ENCODE data around the gene LMX1B. TPM values are rescaled to one million over a fixed set of nuclear protein-coding genes. Genes with fewer than 3 reads are reported as not detected.
"Not testable (repeated sequence)": the region's sequence is repeated elsewhere in the genome, so short reads cannot be mapped to it uniquely, and the experiment has no call there.

The LMX1B gene
- not detected for total RNA-seq

- Mint-ChIP-seq H3K36me3 (ENCODE audit: insufficient read depth in 2 of 2) (no peaks in the 10 kb centered on the region), H3K27ac (peak within 1 kb of the TSS; percentile 42), H3K4me1 (ENCODE audit: low read depth) (peaks cover 23% of the 10 kb centered on the region), H3K4me3 (peak within 1 kb of the TSS; percentile 69 to 74), H3K27me3 (ENCODE audit: low read depth) (peaks cover 76% of the 10 kb centered on the region), H3K9me3 (no peaks in the 10 kb centered on the region)
- no peak for DNase-seq
- no peak for ATAC-seq (replicated peaks in 1 of 2)
Measured at GRCh38 chr9:126613651-126614050, at the start of gene LMX1B. Gene LMX1B, plus strand, starts transcription at chr9:126613928. Its CDS starts 522 bp downstream, at chr9:126614450.

DNA sequence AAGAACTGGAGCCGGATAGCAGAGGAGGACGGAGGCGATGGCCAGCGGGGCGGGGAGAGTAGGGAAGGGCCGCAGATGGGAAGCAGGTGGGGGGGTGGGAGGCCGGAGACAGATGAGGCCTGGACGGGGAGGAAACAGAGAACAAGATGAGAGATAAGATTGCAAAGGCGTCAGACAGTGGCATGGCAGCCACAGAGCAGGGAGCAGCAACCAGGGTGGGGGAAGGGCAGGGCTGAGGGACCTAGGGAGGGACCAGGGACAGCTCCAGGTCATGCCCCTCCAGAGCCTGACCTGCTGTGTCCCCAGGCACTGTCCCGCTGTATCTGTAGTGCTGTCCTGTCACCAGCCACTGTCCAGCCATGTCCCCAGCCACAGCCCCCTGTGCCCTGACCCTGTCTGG lies 49.6 kb upstream of the LMX1B start:
- no peak for ATAC-seq (replicated peaks in 1 of 2)
- Mint-ChIP-seq H3K4me3 (no peak overlapping the region), H3K36me3 (ENCODE audit: insufficient read depth in 2 of 2) (no peaks in the 10 kb centered on the region), H3K9me3 (no peaks in the 10 kb centered on the region), H3K4me1 (ENCODE audit: low read depth) (no peaks in the 10 kb centered on the region), H3K27ac (no peak overlapping the region), H3K27me3 (ENCODE audit: low read depth) (peaks cover 44% of the 10 kb centered on the region)
- no peak for DNase-seq

- H3K9me3 Mint-ChIP-seq: no peaks in the 10 kb centered on the region
- H3K27ac Mint-ChIP-seq: no peak overlapping the region
- H3K4me3 Mint-ChIP-seq: no peak overlapping the region
- H3K27me3 Mint-ChIP-seq (ENCODE audit: low read depth): peaks cover 39% of the 10 kb centered on the region
- DNase-seq: no peak
- no peaks in the 10 kb centered on the region for H3K4me1 Mint-ChIP-seq (ENCODE audit: low read depth)
- no peaks in the 10 kb centered on the region for H3K36me3 Mint-ChIP-seq (ENCODE audit: insufficient read depth in 2 of 2)
- ATAC-seq (replicated peaks in 1 of 2): no peak
Measured at GRCh38 chr9:126564716-126565115, 49.0 kb upstream of the LMX1B start.

- no peaks in the 10 kb centered on the region for H3K4me1 Mint-ChIP-seq (ENCODE audit: low read depth)
- peaks cover 30% of the 10 kb centered on the region for H3K27me3 Mint-ChIP-seq (ENCODE audit: low read depth)
- ATAC-seq (replicated peaks in 1 of 2): no peak
- H3K4me3 Mint-ChIP-seq: no peak overlapping the region
- no peak overlapping the region for H3K27ac Mint-ChIP-seq
- DNase-seq: no peak
- no peaks in the 10 kb centered on the region for H3K36me3 Mint-ChIP-seq (ENCODE audit: insufficient read depth in 2 of 2)
- no peaks in the 10 kb centered on the region for H3K9me3 Mint-ChIP-seq
Measured at GRCh38 chr9:126565336-126566128, 48.2 kb upstream of the LMX1B start.

- no peak for ATAC-seq (replicated peaks in 1 of 2)
- H3K27me3 Mint-ChIP-seq (ENCODE audit: low read depth): peaks cover 17% of the 10 kb centered on the region
- H3K27ac Mint-ChIP-seq: no peak overlapping the region
- no peaks in the 10 kb centered on the region for H3K9me3 Mint-ChIP-seq
- no peak overlapping the region for H3K4me3 Mint-ChIP-seq
- no peaks in the 10 kb centered on the region for H3K36me3 Mint-ChIP-seq (ENCODE audit: insufficient read depth in 2 of 2)
- no peak for DNase-seq
- H3K4me1 Mint-ChIP-seq (ENCODE audit: low read depth): no peaks in the 10 kb centered on the region
Measured at GRCh38 chr9:126569036-126569435, 44.7 kb upstream of the LMX1B start.

DNA sequence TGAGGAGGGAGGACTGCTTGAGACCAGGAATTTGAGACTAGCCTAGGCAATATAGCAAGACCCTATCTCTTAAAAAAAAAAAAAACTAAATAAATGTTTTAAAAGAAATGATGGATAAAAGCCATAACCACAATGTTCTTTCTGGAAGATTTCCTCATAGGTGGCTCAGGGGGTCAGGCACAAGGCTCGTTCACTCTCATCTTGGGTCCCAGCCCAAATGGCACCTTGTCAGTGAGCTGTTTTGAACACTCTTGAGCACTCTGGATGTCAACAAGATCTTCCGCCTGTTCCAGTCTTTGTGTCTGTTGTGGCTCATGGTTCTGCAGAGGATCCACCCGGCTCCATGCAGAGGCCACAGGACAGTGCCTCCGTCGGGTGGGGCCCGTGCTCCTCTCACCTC lies 35.7 kb upstream of the LMX1B start:
- Mint-ChIP-seq H3K9me3 (no peaks in the 10 kb centered on the region), H3K4me1 (ENCODE audit: low read depth) (no peaks in the 10 kb centered on the region), H3K27me3 (ENCODE audit: low read depth) (peaks cover 15% of the 10 kb centered on the region), H3K36me3 (ENCODE audit: insufficient read depth in 2 of 2) (no peaks in the 10 kb centered on the region), H3K27ac (no peak overlapping the region), H3K4me3 (no peak overlapping the region)
- ATAC-seq (replicated peaks in 1 of 2) (no peak), DNase-seq (no peak)

DNA sequence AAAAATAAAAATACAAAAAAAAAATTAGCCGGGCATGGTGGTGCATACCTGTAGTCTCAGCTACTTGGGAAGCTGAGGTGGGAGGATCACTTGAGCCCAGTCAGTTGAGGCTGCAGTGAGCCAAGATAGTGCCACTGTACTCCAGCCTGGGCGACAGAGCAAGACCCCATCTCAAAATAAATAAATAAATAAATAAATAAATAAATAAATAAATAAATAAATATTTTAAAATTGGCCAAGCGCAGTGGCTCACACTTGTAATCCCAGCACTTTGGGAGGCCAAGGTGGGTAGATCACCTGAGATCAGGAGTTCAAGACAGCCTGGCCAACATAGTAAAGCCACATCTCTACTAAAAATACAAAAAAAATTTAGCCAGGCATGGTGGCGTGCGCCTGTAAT lies 33.4 kb upstream of the LMX1B start:
- peaks cover 31% of the 10 kb centered on the region for H3K27me3 Mint-ChIP-seq (ENCODE audit: low read depth)
- not testable (repeated sequence) for ATAC-seq (replicated peaks in 1 of 2); DNase-seq; H3K27ac Mint-ChIP-seq; H3K36me3 Mint-ChIP-seq (ENCODE audit: insufficient read depth in 2 of 2); H3K4me3 Mint-ChIP-seq; H3K4me1 Mint-ChIP-seq (ENCODE audit: low read depth); H3K9me3 Mint-ChIP-seq

GRCh38 chr9:126581893-126582292 lies 31.8 kb upstream of the LMX1B start:
- Mint-ChIP-seq H3K27ac (no peak overlapping the region), H3K36me3 (ENCODE audit: insufficient read depth in 2 of 2) (no peaks in the 10 kb centered on the region), H3K4me3 (no peak overlapping the region), H3K9me3 (no peaks in the 10 kb centered on the region), H3K27me3 (ENCODE audit: low read depth) (peaks cover 47% of the 10 kb centered on the region), H3K4me1 (ENCODE audit: low read depth) (no peaks in the 10 kb centered on the region)
- DNase-seq: no peak
- ATAC-seq (replicated peaks in 1 of 2): no peak

- Mint-ChIP-seq H3K36me3 (ENCODE audit: insufficient read depth in 2 of 2) (no peaks in the 10 kb centered on the region), H3K27me3 (ENCODE audit: low read depth) (peaks cover 44% of the 10 kb centered on the region), H3K4me3 (no peak overlapping the region), H3K27ac (no peak overlapping the region), H3K4me1 (ENCODE audit: low read depth) (no peaks in the 10 kb centered on the region), H3K9me3 (no peaks in the 10 kb centered on the region)
- ATAC-seq (replicated peaks in 1 of 2) (no peak), DNase-seq (no peak)
Measured at GRCh38 chr9:126582427-126582826, 31.3 kb upstream of the LMX1B start.

DNA sequence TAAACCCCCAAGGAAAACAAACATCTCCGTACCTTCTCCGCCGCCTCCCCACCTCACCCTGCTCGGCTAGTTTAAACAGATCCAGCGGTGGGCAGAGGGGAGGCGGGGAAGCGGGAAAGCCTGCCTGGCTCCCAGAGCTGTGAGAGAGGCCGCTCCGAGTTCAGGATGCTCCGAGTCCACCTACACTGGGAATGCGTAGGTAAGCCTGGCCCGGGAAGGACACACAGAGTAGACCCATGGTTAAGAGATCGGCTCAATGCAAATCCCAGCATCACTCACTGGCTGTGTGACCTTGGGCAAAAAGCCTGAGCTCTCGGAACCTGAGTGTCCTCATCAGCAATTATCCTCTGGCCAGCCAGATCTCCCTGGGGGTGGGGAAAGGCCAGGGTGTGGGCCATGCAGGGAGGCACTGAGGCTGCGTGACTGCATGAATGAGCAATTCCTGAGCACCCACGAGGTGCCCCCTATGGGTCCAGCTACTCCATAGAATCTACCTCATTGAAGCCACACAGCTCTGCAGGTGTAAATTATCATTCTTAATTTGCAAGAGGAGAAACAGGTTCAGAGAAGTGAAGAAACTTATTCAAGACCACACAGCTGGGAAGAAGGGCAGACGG lies 30.5 kb upstream of the LMX1B start:
- H3K27ac Mint-ChIP-seq: no peak overlapping the region
- DNase-seq (no peak), ATAC-seq (replicated peaks in 1 of 2) (no peak)

DNA sequence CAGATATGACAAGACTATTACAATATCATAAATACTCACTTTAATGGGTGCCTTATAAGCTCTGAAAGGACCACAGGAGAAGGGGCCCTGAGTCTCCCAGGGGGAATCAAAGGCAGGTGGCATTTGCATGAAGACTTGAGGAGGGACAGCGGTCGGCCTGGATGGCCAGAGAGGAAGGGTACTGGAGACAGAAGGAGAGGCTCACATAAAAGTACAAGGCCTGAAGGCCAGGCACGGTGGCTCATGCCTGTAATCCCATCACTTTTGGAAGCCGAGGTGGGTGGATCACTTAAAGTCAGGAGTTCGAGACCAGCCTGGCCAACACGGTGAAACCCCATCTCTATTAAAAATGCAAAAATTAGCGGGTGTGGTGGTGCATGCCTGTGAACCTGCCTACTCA lies 29.1 kb upstream of the LMX1B start:
- Mint-ChIP-seq H3K9me3 (no peaks in the 10 kb centered on the region), H3K27me3 (ENCODE audit: low read depth) (peaks cover 52% of the 10 kb centered on the region), H3K4me3 (no peak overlapping the region), H3K36me3 (ENCODE audit: insufficient read depth in 2 of 2) (no peaks in the 10 kb centered on the region), H3K27ac (no peak overlapping the region), H3K4me1 (ENCODE audit: low read depth) (no peaks in the 10 kb centered on the region)
- DNase-seq (no peak), ATAC-seq (replicated peaks in 1 of 2) (no peak)

More for the DNA sequence above, 30.5 kb upstream of the LMX1B start:
- Mint-ChIP-seq H3K27me3 (ENCODE audit: low read depth) (peaks cover 42% of the 10 kb centered on the region), H3K9me3 (no peaks in the 10 kb centered on the region), H3K36me3 (ENCODE audit: insufficient read depth in 2 of 2) (no peaks in the 10 kb centered on the region), H3K4me1 (ENCODE audit: low read depth) (no peaks in the 10 kb centered on the region), H3K4me3 (no peak overlapping the region)

DNA sequence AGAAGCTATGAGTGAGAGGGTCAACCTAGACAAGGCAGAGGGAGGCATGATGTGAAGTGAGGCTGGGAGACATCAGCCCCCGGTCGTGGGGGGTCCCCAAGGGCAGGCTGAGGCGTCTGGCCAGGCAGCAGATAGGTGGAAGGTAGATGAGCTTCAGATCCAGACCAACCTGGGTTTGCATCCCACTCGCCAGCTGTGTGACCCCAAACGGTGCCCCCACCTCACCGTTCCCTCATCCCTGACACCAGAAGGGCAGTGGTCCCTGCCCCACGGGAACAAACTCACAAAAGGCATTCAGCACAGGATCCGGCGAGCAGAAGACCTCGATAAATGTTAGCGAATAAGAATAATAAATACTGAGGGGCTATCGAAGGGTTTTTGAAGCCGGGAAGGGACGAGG lies 27.5 kb upstream of the LMX1B start:
- Mint-ChIP-seq H3K9me3 (no peaks in the 10 kb centered on the region), H3K27me3 (ENCODE audit: low read depth) (peaks cover 58% of the 10 kb centered on the region), H3K4me1 (ENCODE audit: low read depth) (no peaks in the 10 kb centered on the region), H3K27ac (no peak overlapping the region), H3K36me3 (ENCODE audit: insufficient read depth in 2 of 2) (no peaks in the 10 kb centered on the region), H3K4me3 (no peak overlapping the region)
- no peak for ATAC-seq (replicated peaks in 1 of 2)
- DNase-seq: no peak

DNA sequence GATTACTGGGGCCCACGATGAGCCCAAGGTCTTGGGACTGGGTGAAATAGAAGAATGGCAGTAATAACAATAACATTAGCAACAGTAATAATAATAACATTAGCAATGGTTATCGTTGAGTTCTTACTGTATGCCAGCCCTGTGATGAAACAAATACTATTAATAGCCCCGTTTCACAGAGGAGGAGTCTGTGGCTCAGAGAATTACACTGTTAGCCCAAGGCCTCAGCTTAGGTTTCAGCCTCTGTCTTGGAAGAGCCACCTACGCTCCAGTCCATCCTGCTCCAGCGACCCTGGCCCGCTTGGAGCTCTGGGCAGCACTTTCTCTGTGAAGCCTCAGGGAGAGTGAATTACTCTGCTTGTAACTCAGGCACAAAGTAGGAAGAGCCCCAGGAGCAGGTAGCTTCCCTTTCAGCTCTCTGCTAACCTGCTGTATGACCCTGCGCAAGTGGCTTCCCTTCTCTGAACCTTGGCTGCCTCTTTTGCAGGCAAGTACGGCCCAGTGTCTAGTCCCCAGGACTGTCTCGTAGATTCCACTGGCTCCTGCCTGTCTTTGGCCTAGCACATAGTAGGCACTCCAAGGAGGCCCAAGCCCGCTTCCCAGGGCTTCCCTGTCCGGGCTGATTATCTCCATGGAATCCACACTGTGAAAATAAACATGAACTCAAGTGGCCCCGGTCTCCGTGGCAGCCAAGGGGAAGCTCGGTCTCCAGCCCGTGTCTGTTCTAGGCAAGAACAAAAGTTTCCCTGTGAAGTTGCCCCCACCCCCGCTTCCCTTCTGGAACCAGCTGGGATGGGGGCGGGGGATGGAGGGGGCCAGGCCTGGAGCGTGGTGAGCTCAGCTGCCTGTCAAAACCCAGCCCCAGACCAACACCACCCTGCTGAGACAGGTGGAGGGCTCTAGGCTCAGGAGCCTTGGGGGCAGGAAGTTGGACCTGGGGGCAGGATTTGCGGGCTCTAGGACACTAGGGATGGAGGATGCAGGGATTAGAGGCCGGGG lies 26.2 kb upstream of the LMX1B start:
- peaks cover 66% of the 10 kb centered on the region for H3K27me3 Mint-ChIP-seq (ENCODE audit: low read depth)
- ATAC-seq (replicated peaks in 1 of 2): no peak

More for the DNA sequence above, 26.2 kb upstream of the LMX1B start:
- H3K27ac Mint-ChIP-seq: no peak overlapping the region
- DNase-seq: no peak
- H3K36me3 Mint-ChIP-seq (ENCODE audit: insufficient read depth in 2 of 2): no peaks in the 10 kb centered on the region
- H3K4me1 Mint-ChIP-seq (ENCODE audit: low read depth): no peaks in the 10 kb centered on the region
- no peaks in the 10 kb centered on the region for H3K9me3 Mint-ChIP-seq
- no peak overlapping the region for H3K4me3 Mint-ChIP-seq

Measured in activated T-cell treated with anti-CD3 and anti-CD28 coated beads, Interleukin-2, amount 50 U/mL, for 72 hours (primary cell).